ENCODE results near the gene BAG5.

The BAG5 gene

DNA sequence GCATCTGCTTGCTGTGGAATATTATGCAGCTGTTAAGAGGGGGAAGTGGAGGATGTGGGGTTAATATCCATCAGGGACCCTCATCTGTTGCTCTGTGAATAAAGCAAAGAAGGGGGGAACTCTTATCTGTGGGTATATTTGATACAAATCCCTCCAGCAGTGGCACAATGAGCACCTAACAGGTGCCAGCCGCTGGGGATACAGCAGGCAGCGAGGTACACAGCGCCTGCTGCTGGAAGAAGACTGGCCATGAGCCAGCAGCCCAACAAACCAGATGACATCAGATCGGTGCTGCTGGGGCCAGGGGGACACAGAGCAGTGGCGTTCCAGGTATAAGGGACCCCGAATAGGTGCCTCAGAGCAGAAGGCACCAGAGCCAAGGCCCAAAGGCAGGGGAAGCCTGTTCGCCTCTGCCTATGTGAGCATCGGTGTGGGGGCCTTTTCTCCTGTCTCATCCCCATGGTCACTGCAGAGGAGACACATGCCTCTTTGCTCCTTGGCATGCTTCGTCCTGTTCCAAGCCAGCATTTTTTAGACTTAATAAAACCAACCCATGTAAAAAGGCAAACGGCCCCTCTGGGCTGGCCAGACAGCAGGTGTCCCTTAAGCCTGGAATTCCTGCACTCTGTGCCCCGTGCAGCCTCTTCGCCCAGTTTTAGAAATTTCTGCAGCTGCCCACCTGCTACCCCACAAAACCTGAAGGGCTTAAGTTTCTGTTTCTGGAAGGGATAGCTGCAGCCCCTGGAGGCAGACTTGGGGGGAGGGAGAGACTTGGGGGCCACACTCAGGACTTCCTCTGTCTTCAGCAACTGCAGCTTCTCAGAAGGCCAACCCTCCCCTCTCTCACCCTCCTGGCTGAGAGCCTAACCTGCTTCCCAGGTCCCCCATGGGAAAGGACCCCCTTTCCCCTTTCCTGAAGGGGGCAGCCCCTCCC is 38.2 kb downstream of the BAG5 start:
- H3K27ac ChIP-seq, result peak overlapping the region; percentile 96
- no peak for TF ChIP-seq ZFX (IDR thresholded peaks at IDR 0.05; ENCODE audit: borderline replicate concordance)
- TF ChIP-seq, protein P1, sequence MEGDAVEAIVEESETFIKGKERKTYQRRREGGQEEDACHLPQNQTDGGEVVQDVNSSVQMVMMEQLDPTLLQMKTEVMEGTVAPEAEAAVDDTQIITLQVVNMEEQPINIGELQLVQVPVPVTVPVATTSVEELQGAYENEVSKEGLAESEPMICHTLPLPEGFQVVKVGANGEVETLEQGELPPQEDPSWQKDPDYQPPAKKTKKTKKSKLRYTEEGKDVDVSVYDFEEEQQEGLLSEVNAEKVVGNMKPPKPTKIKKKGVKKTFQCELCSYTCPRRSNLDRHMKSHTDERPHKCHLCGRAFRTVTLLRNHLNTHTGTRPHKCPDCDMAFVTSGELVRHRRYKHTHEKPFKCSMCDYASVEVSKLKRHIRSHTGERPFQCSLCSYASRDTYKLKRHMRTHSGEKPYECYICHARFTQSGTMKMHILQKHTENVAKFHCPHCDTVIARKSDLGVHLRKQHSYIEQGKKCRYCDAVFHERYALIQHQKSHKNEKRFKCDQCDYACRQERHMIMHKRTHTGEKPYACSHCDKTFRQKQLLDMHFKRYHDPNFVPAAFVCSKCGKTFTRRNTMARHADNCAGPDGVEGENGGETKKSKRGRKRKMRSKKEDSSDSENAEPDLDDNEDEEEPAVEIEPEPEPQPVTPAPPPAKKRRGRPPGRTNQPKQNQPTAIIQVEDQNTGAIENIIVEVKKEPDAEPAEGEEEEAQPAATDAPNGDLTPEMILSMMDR (IDR thresholded peaks at IDR 0.05), result peak; percentile 22; the same call in 1 of the 2 replicates

DNA sequence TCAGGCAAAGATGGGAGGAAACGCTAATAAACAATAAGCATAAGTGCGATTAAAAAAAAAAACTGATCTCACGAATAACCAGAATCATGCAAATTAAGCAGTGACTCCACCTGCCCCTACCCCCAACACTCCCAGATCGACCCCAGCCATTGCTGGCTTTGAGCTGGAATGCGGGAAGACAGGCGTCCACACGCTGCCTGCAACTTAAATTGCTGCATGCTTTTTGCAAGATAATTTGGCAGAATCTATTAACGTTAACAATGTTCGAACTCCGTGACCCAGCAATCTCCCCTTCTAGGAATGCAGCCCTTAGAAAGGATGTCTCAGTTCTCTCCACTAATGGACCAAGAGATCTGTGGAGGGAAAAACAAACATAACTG is 38.9 kb downstream of the BAG5 start:
- no peak for TF ChIP-seq ZFX (IDR thresholded peaks at IDR 0.05; ENCODE audit: borderline replicate concordance)
- TF ChIP-seq, protein P1 (IDR thresholded peaks at IDR 0.05), result no peak

DNA sequence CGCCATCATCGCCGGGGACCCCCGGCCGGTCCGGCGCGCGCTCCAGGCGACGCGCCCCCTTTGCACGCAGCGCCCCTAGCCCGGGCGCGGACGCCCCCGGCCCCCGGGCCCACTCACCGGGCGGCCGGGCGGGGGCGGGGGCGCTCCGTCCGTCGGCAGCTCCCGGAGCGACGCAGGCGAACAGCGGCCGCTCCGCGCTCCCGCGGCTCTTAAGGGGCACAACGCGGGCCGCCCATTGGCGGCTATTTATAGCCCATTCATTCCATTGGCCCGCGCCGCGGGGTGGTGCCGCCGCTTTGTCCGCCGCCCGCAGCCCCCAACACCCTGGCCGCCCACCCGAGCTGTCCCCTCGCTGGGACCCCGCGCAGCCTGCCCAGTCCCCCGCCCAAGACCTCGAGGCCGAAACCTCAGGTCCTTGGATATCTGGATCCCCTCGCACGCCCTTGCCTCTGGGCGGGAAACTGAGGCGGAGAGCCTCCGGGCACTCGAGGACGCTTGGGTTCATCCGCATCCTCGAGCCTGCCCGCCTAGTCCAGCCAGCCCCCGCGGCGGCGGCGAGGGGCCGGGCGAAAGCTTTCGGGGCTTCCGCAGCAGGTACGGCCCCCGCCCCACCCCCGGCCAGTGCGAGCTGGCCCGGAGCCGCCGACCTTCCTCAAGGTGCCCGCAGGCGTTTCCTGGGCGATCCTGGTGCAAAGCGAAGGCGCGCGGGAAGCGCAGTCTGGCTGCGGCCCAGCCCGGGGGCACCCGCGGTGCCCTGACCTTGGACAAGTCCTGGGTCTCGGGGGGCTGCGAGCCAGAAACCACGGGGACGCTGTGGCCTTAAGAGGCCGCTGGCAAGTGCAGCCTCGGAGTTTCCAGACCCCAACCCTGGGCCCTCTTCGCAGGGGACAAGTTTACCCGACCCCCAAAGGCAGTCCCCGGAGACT is 39.5 kb downstream of the BAG5 start, which contains the start of gene CKB:
Gene CKB (minus strand): TSS at position 182 of the 926 bp plus-strand sequence. CDS start 337 bp downstream, outside the sequence.
- H3K27ac ChIP-seq, result peak within 1 kb of the TSS; percentile 96
- TF ChIP-seq, protein P1 (IDR thresholded peaks at IDR 0.05), result no peak
- TF ChIP-seq ZFX (IDR thresholded peaks at IDR 0.05; ENCODE audit: borderline replicate concordance), result no peak

More for the DNA sequence above, 38.9 kb downstream of the BAG5 start:
- peak overlapping the region; percentile 96 for H3K27ac ChIP-seq

DNA sequence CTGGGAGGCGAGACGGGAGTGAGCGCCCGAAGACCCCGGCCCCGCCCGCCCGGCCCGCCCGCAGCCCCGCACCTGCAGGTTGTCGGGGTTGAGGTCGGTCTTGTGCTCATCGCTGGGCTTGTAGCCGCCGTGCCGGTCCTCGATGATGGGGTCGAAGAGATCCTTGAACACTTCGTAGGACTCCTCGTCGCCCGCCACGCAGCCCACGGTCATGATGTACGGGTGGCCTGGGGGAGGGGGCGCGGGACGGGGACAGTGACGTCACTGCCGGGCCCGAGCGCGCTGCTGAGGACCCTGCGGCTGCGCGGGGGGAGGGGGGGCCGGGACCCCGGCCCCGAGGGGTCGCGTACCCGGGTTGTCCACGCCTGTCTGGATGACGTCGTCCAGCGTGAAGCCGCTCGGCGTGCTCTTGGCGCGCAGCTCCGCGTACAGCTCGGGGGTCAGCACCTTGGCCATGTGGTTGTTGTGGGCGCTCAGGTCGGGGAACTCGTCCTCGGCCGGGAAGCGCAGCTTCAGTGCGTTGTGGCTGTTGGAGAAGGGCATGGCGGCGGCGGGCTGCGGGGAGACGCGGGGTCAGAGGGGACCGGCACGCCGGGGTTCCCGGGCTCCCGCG is 40.4 kb downstream of the BAG5 start:
- TF ChIP-seq, protein P1 (IDR thresholded peaks at IDR 0.05), result no peak
- no peak for TF ChIP-seq ZFX (IDR thresholded peaks at IDR 0.05; ENCODE audit: borderline replicate concordance)
- H3K27ac ChIP-seq, result peak overlapping the region; percentile 96

DNA sequence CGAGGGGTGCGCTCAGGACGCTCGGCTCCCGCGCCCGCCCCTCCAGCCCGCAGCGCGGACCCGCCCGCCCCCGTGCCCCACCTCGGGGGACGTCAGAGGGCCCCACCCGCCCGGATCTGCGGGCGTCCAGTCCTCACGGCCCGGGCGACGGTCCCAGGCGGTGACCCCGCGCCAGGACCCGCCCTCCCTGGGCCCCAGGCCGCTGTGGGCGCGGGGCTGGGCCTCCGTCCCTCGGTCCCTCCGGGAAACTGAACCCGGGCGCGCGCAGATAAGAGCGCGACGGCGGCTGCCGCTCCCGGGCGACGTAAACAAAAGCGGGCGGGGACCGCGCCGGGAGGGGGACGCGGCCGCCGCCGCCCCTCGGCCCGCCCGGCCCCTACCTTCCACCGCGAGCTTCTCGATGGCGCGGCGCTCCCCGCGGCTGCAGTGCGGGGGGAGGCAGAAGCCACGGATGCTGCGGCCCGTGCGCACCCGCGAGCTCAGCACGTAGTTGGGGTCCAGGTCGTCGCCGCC is 41.0 kb downstream of the BAG5 start:
- peak overlapping the region; percentile 96 for H3K27ac ChIP-seq
- no peak for TF ChIP-seq ZFX (IDR thresholded peaks at IDR 0.05; ENCODE audit: borderline replicate concordance)
- TF ChIP-seq, protein P1 (IDR thresholded peaks at IDR 0.05), result peak; percentile 10; the same call in 1 of the 2 replicates

DNA sequence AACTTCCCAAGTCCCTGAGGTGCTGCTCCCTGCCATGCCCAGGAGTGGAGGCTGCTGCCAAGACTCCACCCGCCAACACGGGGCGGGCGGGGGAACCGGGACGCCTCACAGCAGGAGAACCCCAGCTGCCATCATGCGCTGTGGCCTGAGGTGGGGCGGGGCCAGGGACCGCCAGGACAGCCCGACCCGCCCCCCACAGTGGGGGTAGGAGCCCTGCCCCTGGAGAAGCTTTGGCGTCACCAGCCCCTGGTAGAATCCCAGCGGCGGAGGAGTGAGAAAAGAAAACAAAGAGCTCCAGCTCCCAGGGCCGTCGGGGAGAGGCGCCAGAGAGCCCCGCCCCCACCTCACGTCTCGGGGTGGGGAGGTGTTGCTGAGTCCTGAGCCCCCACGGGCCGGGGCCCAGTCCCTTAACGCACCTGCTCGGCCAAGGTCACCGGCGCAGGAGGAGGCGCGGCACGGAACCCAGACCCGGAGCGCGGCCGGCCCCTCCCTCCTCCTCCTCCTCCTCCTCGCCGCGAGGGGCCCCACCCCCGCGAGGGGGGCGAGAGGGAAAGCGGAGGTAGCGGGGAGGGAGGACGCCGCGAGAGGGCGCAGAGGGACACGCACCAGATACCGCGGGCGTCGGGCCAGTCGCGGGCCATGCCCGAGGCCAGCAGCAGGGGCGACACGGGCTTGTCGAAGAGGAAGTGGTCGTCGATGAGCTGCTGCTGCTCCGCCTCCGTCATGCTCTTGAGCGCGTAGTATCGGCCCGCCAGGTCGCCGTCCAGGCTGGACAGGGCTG is 41.6 kb downstream of the BAG5 start:
- peak overlapping the region; percentile 96 for H3K27ac ChIP-seq
- TF ChIP-seq, protein P1 (IDR thresholded peaks at IDR 0.05), result peak; percentile 67
- no peak for TF ChIP-seq ZFX (IDR thresholded peaks at IDR 0.05; ENCODE audit: borderline replicate concordance)
